ENCODE data around the gene TCEANC.

TCEANC gene

GRCh38 chrX:13693341-13693961 is 40.5 kb downstream of the TCEANC start:
- no peak for DNase-seq

GRCh38 chrX:13694359-13694758 is 41.4 kb downstream of the TCEANC start:
- DNase-seq: no peak

- no peak for DNase-seq
These were observed 42.0 kb downstream of the TCEANC start for GRCh38 chrX:13694983-13695382.

GRCh38 chrX:13695601-13696115 is 42.7 kb downstream of the TCEANC start:
- no peak for DNase-seq

GRCh38 chrX:13697455-13697854 is 44.5 kb downstream of the TCEANC start:
- DNase-seq: no peak

GRCh38 chrX:13697976-13698375 is 45.0 kb downstream of the TCEANC start:
- no peak for DNase-seq

GRCh38 chrX:13698432-13698831 is 45.5 kb downstream of the TCEANC start:
- no peak for DNase-seq

- DNase-seq: no peak
These were observed 46.4 kb downstream of the TCEANC start for GRCh38 chrX:13699183-13699826.

GRCh38 chrX:13700380-13700779 is 47.4 kb downstream of the TCEANC start:
- no peak for DNase-seq

GRCh38 chrX:13702111-13702789 is 49.3 kb downstream of the TCEANC start:
- DNase-seq: no peak

GRCh38 chrX:13703135-13703534 is 50.2 kb downstream of the TCEANC start:
- no peak for DNase-seq

GRCh38 chrX:13703589-13703988 is 50.6 kb downstream of the TCEANC start:
- no peak for DNase-seq

GRCh38 chrX:13711141-13711540 is 58.2 kb downstream of the TCEANC start:
- no peak for DNase-seq

Measured in activated CD4-positive, CD25-positive, alpha-beta regulatory T cell (primary cell).